Measurements from ENCODE around the gene SINHCAF. TPM values are rescaled to one million over a fixed set of nuclear protein-coding genes. Genes with fewer than 3 reads are reported as not detected.

SINHCAF gene
- total and polyA plus RNA-seq, 2 experiments from 2014 or later: 581 to 686 TPM

DNA sequence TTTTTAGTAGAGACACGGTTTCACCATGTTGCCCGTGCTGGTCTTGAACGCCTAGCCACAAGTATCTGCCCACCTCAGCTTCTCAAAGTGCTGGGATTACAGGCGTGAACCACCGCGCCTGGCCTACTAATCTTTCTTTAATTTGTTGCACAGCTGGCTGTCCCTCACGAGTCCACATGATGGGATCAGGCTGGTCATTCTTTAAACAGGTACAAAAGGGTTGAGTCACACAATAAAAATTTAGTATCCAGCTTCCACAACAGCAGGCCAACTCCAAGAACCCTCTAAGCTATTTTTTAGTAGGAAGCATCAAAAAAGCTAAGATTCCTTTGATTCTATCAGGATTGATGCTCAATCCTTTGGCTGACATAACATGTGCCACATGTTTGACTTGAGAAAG, 17.8 kb downstream of the SINHCAF start:
- Histone ChIP-seq H3K27me3 (ENCODE audit: insufficient read depth) (no peaks in the 10 kb centered on the region), H3F3A (replicated peaks; ENCODE audit: low read depth) (peaks cover 20% of the 10 kb centered on the region), H3K9me2 (ENCODE audit: insufficient read depth) (no peaks in the 10 kb centered on the region), H3K36me3 (ENCODE audit: insufficient read depth) (peaks cover 21% of the 10 kb centered on the region), H4K20me1 (replicated peaks; ENCODE audit: insufficient read depth) (peaks cover 98% of the 10 kb centered on the region), H3K4me1 (ENCODE audit: insufficient read depth) (peaks cover 54% of the 10 kb centered on the region), H3K4me2 (0 out of 2 replicates have a peak overlapping the region, but pooled peaks have one; percentile 35), H2AFZ (no peak overlapping the region), H3K27ac (ENCODE audit: low read depth) (peak overlapping the region; percentile 70; the same call in 1 of the 2 replicates), H3K4me3 (no peak overlapping the region), H3K79me2 (replicated peaks; ENCODE audit: insufficient read depth) (peaks cover 100% of the 10 kb centered on the region)
- H3K27me3 Mint-ChIP-seq (ENCODE audit: insufficient read depth, low read depth, poor library complexity): peaks cover 15% of the 10 kb centered on the region
- H3K36me3 Mint-ChIP-seq (ENCODE audit: low read depth): peaks cover 62% of the 10 kb centered on the region
- H3K27ac Mint-ChIP-seq: peak overlapping the region; percentile 49; the same call in 1 of the 2 replicates
- DNase-seq (ENCODE audit: low spot score): no peak
- H3K9me3 Mint-ChIP-seq: no peaks in the 10 kb centered on the region
- TF ChIP-seq CREB1 (CRISPR knock-in tag; IDR thresholded peaks at IDR 0.05; ENCODE audit: low read depth): no peak
- TF ChIP-seq, protein P1, sequence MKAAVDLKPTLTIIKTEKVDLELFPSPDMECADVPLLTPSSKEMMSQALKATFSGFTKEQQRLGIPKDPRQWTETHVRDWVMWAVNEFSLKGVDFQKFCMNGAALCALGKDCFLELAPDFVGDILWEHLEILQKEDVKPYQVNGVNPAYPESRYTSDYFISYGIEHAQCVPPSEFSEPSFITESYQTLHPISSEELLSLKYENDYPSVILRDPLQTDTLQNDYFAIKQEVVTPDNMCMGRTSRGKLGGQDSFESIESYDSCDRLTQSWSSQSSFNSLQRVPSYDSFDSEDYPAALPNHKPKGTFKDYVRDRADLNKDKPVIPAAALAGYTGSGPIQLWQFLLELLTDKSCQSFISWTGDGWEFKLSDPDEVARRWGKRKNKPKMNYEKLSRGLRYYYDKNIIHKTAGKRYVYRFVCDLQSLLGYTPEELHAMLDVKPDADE (IDR thresholded peaks at IDR 0.05): no peak
- TF ChIP-seq EZH2phosphoT487 (IDR thresholded peaks at IDR 0.05; ENCODE audit: unreplicated experiment): no peak
- no peak for TF ChIP-seq STAT1 (IDR thresholded peaks at IDR 0.05; ENCODE audit: unreplicated experiment)
- TF ChIP-seq, protein P2, sequence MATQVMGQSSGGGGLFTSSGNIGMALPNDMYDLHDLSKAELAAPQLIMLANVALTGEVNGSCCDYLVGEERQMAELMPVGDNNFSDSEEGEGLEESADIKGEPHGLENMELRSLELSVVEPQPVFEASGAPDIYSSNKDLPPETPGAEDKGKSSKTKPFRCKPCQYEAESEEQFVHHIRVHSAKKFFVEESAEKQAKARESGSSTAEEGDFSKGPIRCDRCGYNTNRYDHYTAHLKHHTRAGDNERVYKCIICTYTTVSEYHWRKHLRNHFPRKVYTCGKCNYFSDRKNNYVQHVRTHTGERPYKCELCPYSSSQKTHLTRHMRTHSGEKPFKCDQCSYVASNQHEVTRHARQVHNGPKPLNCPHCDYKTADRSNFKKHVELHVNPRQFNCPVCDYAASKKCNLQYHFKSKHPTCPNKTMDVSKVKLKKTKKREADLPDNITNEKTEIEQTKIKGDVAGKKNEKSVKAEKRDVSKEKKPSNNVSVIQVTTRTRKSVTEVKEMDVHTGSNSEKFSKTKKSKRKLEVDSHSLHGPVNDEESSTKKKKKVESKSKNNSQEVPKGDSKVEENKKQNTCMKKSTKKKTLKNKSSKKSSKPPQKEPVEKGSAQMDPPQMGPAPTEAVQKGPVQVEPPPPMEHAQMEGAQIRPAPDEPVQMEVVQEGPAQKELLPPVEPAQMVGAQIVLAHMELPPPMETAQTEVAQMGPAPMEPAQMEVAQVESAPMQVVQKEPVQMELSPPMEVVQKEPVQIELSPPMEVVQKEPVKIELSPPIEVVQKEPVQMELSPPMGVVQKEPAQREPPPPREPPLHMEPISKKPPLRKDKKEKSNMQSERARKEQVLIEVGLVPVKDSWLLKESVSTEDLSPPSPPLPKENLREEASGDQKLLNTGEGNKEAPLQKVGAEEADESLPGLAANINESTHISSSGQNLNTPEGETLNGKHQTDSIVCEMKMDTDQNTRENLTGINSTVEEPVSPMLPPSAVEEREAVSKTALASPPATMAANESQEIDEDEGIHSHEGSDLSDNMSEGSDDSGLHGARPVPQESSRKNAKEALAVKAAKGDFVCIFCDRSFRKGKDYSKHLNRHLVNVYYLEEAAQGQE (IDR thresholded peaks at IDR 0.05; ENCODE audit: unreplicated experiment): no peak
- TF ChIP-seq NANOG (IDR thresholded peaks at IDR 0.05; ENCODE audit: borderline replicate concordance): no peak
- no peak for TF ChIP-seq ZNF331 (CRISPR knock-in tag; IDR thresholded peaks at IDR 0.05; ENCODE audit: low read depth)
- no peak for TF ChIP-seq JUNB (IDR thresholded peaks at IDR 0.05; ENCODE audit: unreplicated experiment)
- TF ChIP-seq, protein P3, sequence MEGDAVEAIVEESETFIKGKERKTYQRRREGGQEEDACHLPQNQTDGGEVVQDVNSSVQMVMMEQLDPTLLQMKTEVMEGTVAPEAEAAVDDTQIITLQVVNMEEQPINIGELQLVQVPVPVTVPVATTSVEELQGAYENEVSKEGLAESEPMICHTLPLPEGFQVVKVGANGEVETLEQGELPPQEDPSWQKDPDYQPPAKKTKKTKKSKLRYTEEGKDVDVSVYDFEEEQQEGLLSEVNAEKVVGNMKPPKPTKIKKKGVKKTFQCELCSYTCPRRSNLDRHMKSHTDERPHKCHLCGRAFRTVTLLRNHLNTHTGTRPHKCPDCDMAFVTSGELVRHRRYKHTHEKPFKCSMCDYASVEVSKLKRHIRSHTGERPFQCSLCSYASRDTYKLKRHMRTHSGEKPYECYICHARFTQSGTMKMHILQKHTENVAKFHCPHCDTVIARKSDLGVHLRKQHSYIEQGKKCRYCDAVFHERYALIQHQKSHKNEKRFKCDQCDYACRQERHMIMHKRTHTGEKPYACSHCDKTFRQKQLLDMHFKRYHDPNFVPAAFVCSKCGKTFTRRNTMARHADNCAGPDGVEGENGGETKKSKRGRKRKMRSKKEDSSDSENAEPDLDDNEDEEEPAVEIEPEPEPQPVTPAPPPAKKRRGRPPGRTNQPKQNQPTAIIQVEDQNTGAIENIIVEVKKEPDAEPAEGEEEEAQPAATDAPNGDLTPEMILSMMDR (conservative IDR thresholded peaks at IDR 0.05; ENCODE audit: low read depth in 2 of 2): no peak
- H3K4me3 Mint-ChIP-seq: no peak overlapping the region
- no peak for ATAC-seq
- H3K4me1 Mint-ChIP-seq: peaks cover 79% of the 10 kb centered on the region

DNA sequence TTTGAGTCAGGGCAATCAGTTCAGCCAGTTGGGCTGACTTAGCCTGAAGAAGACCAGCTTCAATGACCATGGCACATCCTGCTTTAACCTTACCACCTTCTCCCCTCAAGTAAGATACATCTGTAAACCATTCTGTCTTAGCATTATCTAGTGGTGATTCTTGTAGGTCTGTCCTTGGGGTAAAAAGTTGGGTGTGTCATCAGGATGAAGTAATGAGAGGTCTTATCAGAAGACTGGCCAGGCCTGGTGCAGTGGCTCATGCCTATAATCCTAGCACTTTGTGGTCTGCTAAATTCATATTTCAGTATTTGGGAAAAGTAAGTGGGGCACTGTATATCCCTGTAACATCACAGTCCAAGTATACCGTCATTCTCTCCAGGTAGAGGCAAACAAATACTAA, 19.1 kb downstream of the SINHCAF start:
- no peak overlapping the region for H3K4me2 ChIP-seq
- H3K27ac Mint-ChIP-seq: no peak overlapping the region
- ATAC-seq: no peak
- no peak overlapping the region for H3K4me3 ChIP-seq
- H3K27me3 Mint-ChIP-seq (ENCODE audit: insufficient read depth, low read depth, poor library complexity): peaks cover 15% of the 10 kb centered on the region
- H3K9me3 Mint-ChIP-seq: no peaks in the 10 kb centered on the region
- H3K27ac ChIP-seq (ENCODE audit: low read depth): peak overlapping the region; percentile 70
- peaks cover 100% of the 10 kb centered on the region for H3K79me2 ChIP-seq (replicated peaks; ENCODE audit: insufficient read depth)
- peaks cover 56% of the 10 kb centered on the region for H3K4me1 ChIP-seq (ENCODE audit: insufficient read depth)
- peaks cover 98% of the 10 kb centered on the region for H4K20me1 ChIP-seq (replicated peaks; ENCODE audit: insufficient read depth)
- H2AFZ ChIP-seq: no peak overlapping the region
- H3K36me3 ChIP-seq (ENCODE audit: insufficient read depth): peaks cover 29% of the 10 kb centered on the region
- H3K9me2 ChIP-seq (ENCODE audit: insufficient read depth): no peaks in the 10 kb centered on the region
- H3K27me3 ChIP-seq (ENCODE audit: insufficient read depth): no peaks in the 10 kb centered on the region
- DNase-seq (ENCODE audit: low spot score): no peak
- H3K4me3 Mint-ChIP-seq: no peak overlapping the region
- H3K36me3 Mint-ChIP-seq (ENCODE audit: low read depth): peaks cover 62% of the 10 kb centered on the region
- peaks cover 24% of the 10 kb centered on the region for H3F3A ChIP-seq (replicated peaks; ENCODE audit: low read depth)
- H3K4me1 Mint-ChIP-seq: peaks cover 80% of the 10 kb centered on the region
- TF ChIP-seq POLR2AphosphoS5 (IDR thresholded peaks at IDR 0.05; ENCODE audit: low read depth) (no peak), NANOG (IDR thresholded peaks at IDR 0.05; ENCODE audit: borderline replicate concordance) (no peak), EZH2phosphoT487 (IDR thresholded peaks at IDR 0.05; ENCODE audit: unreplicated experiment) (no peak), ZNF114 (CRISPR knock-in tag; IDR thresholded peaks at IDR 0.05) (no peak), JUNB (IDR thresholded peaks at IDR 0.05; ENCODE audit: unreplicated experiment) (no peak), ZNF331 (CRISPR knock-in tag; IDR thresholded peaks at IDR 0.05; ENCODE audit: low read depth) (no peak), STAT1 (IDR thresholded peaks at IDR 0.05; ENCODE audit: unreplicated experiment) (no peak), EZH2 (IDR thresholded peaks at IDR 0.05; ENCODE audit: low read depth, unreplicated experiment) (no peak), CREB1 (CRISPR knock-in tag; IDR thresholded peaks at IDR 0.05; ENCODE audit: low read depth) (no peak)
- TF ChIP-seq, protein P3 (conservative IDR thresholded peaks at IDR 0.05; ENCODE audit: low read depth in 2 of 2): no peak
